Immature natural killer cell (primary cell): ENCODE results near the gene TDRD10. TPM values are rescaled to one million over a fixed set of nuclear protein-coding genes. Genes with fewer than 3 reads are reported as not detected.
"Not testable (repeated sequence)": the region's sequence is repeated elsewhere in the genome, so short reads cannot be mapped to it uniquely, and the experiment has no call there.

Experiments
- DNase-seq, 3 donors: peaks; one replicate each; pipeline ENCODE4 v3.0.0; 2022; ENCODE audit warnings: mixed read lengths in 1 of 3
- H3K27ac Mint-ChIP-seq, 6 donors: one replicate each; pipeline ENCODE4 v1.8.0; 2020; ENCODE audit warnings: mixed read lengths in 6 of 6, mild to moderate bottlenecking in 5 of 6, inconsistent platforms in 4 of 6, moderate library complexity in 3 of 6
- H3K27me3 Mint-ChIP-seq, 3 donors: one replicate each; pipeline ENCODE4 v1.8.0; 2020 to 2021; ENCODE audit warnings: low read depth in 3 of 3, mild to moderate bottlenecking in 3 of 3, mixed read lengths in 3 of 3, moderate library complexity in 3 of 3, inconsistent platforms in 1 of 3
- H3K36me3 Mint-ChIP-seq, 3 donors: one replicate each; pipeline ENCODE4 v1.8.0; 2020; ENCODE audit warnings: mixed read lengths in 3 of 3, inconsistent platforms in 2 of 3, mild to moderate bottlenecking in 2 of 3
- H3K4me1 Mint-ChIP-seq, 2 donors: one replicate each; pipeline ENCODE4 v1.8.0; 2020; ENCODE audit warnings: inconsistent platforms in 2 of 2, mild to moderate bottlenecking in 2 of 2, mixed read lengths in 2 of 2, moderate library complexity in 1 of 2
- H3K4me3 Mint-ChIP-seq, 5 donors: one replicate each; pipeline ENCODE4 v1.8.0; 2020; ENCODE audit warnings: mild to moderate bottlenecking in 5 of 5, mixed read lengths in 5 of 5, inconsistent platforms in 3 of 5, moderate library complexity in 3 of 5
- H3K9me3 Mint-ChIP-seq, 6 donors: one replicate each; pipeline ENCODE4 v1.8.0; 2020; ENCODE audit warnings: mild to moderate bottlenecking in 6 of 6, mixed read lengths in 6 of 6, inconsistent platforms in 4 of 6, moderate library complexity in 3 of 6
- polyA plus RNA-seq, 3 donors: library from polyadenylated mRNA; unstranded; fragments of 300-500 nt; fragmentation: Illumina TruSeq; gene quantifications; one replicate each; pipeline ENCODE4 v1.2.3, GENCODE V29; 2021

The TDRD10 gene
- polyA plus RNA-seq, 3 donors from 2014 or later, result not detected

DNA sequence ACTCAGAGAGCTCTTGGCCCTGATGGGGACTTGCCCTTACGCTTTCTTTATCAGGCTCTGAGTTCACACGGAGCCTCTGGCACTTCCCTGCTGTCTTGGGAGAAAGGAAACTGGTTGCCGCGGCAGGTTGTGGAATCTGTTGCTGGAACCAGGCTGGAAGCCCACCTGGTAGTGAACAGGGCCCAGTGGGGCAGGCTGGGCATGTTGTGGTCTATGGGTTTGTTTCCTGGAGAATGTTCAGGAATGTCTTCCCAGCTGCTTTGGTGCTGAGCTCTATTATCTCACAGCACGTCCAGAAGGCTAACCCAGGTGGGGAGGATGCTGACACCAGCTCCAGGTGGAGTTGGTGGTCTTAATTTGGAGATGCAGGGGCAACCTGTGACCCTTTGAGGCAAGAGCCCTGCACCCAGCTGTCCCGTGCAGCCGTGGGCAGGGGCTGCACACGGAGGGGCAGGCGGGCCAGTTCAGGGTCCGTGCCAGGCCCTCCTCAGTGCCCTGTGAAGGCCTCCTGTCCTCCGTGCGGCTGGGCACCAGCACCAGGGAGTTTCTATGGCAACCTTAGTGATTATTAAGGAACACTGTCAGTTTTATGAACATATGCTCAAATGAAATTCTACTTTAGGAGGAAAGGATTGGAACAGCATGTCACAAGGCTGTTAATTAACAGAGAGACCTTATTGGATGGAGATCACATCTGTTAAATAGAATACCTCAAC is 33.3 kb upstream of the TDRD10 start:
- no peaks in the 10 kb centered on the region for H3K36me3 Mint-ChIP-seq
- H3K4me1 Mint-ChIP-seq, result peaks cover 7 to 30% of the 10 kb centered on the region in 2 donors
- peaks cover 1 to 3% (median 3%) of the 10 kb centered on the region in 3 donors for H3K27me3 Mint-ChIP-seq
- DNase-seq, result no peak
- no peak overlapping the region for H3K4me3 Mint-ChIP-seq
- no peaks in the 10 kb centered on the region for H3K9me3 Mint-ChIP-seq
- no peak overlapping the region for H3K27ac Mint-ChIP-seq

DNA sequence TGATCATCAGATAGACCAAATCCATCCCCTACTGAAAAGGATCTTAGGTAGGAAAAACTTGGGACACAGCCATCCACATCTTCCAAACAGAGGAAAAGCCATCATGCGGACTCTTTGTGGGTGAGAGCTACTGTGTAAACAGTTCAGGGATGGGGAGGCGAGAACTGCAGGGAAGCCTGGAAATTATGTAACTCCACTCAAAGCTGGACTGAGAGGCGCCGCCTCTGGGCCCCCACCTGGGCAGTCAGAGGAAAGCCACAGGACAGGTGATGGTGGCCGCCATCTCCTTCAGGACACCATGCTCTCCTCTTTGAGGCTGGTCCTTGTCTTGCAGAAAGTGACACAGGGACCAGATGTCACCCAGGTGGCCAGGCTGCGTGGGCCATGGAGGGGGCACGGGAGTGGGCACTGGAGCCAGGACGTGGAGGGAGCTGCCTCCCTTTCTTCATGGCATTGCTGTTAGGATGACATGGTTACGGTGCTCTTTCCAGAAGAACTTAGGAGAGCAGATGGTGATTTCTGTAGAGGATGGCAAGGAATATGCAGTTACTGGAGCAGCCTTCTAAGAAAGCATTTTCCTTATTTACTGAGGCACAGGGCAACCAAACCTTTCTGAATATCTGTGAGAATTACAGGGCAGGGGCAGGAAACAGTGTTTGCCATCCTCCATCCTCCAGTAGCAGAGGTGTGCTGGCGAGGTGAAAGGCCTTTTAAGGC is 32.0 kb upstream of the TDRD10 start:
- H3K4me1 Mint-ChIP-seq, result peaks cover 4 to 20% of the 10 kb centered on the region in 2 donors
- no peak overlapping the region for H3K4me3 Mint-ChIP-seq
- H3K27ac Mint-ChIP-seq, result no peak overlapping the region

DNA sequence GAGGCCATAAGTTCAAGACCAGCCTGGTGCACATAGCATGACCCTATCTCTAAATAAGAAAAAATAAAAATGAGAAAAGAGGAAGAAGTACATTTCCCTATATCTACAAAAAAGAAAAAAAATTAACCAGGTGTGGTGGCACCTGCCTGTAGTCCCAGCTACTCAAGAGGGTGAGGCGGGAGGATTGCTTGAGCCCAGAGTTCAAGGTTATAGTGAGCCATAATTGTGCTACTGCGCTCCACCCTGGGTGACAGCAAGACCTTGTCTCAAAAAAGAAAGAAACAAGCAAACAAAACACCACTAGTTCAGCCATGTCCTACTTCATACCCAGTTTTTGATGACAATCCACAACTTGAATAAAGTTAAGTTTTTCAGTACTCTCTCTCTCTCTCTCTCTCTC is 30.7 kb upstream of the TDRD10 start:
- H3K36me3 Mint-ChIP-seq, result no peaks in the 10 kb centered on the region
- peaks cover 2 to 12% of the 10 kb centered on the region in 2 donors for H3K4me1 Mint-ChIP-seq
- H3K9me3 Mint-ChIP-seq, result no peaks in the 10 kb centered on the region
- peaks cover 0 to 3% (median 0%) of the 10 kb centered on the region in 3 donors for H3K27me3 Mint-ChIP-seq
- H3K4me3 Mint-ChIP-seq, result no peak overlapping the region
- no peak for DNase-seq
- H3K27ac Mint-ChIP-seq, result peak overlapping the region in 1 of 6 donors; percentile 40

More for the DNA sequence above, 32.0 kb upstream of the TDRD10 start:
- no peak for DNase-seq
- H3K9me3 Mint-ChIP-seq, result no peaks in the 10 kb centered on the region
- no peaks in the 10 kb centered on the region for H3K36me3 Mint-ChIP-seq
- H3K27me3 Mint-ChIP-seq, result peaks cover 1 to 3% (median 1%) of the 10 kb centered on the region in 3 donors

DNA sequence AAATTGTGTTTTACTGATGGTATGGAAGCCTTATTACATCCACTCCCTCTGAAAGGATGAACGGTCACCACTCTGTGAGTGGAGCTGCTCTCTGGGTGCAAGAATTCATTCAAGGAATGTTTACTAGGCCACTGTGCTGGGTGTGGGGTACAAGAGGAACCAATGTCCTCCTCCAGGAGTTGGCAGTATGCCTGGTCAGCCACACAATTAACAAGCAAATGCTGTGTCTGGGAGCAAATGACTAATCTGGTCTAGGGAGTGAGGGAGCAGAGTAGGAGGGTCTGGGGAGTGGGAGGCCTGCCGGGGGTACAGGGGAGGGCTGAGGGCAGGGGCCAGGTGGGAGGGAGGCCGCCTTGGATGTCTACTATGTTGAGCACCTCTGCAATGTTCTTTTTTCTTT is 27.2 kb upstream of the TDRD10 start:
- no peak for DNase-seq
- H3K4me3 Mint-ChIP-seq, result no peak overlapping the region
- H3K27ac Mint-ChIP-seq, result no peak overlapping the region
- H3K9me3 Mint-ChIP-seq, result no peaks in the 10 kb centered on the region
- no peaks in the 10 kb centered on the region for H3K36me3 Mint-ChIP-seq
- peaks cover 0 to 4% (median 2%) of the 10 kb centered on the region in 3 donors for H3K27me3 Mint-ChIP-seq
- no peaks in the 10 kb centered on the region for H3K4me1 Mint-ChIP-seq

DNA sequence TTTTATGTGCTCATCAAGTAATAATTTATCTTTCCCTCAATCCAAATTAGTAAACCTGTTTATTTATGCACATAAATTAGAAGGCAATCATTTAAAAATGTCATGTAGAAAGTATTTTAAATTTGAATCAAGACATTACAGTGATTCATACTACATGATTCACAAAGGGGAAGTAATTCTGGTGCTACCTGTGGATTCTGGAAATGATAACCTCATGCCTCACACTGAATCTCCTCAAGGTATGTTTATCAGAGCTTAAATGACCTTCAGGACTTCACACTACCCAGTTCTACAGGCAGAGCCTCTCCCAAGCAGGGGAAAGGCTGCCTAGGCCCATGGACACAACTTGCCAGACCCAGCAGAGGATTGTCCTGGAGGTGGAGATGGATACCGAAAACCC is 25.2 kb upstream of the TDRD10 start:
- Mint-ChIP-seq H3K4me1 (no peaks in the 10 kb centered on the region), H3K27ac (no peak overlapping the region)

DNA sequence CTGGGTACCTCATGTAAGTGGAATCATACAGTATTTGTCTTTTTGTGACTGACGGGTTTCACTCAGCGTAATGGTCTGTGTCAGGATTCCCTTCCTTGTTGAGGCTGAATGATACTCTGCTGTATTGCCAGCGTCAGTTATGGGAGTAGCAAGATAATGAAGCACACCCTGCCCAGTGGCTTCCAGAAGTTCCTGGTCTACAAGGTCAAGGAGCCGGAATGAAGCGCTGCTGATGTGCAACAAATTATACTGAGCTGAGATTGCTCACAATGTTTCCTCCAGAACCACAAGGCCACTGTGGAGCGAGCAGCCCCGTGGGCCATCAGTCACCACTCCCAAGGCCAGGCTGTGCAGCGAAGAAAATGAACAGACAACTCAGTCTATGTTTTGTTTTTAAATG is 24.0 kb upstream of the TDRD10 start:
- Mint-ChIP-seq H3K27ac (no peak overlapping the region), H3K9me3 (no peaks in the 10 kb centered on the region), H3K27me3 (peaks cover 0 to 4% (median 4%) of the 10 kb centered on the region in 3 donors), H3K4me1 (no peaks in the 10 kb centered on the region), H3K4me3 (no peak overlapping the region), H3K36me3 (no peaks in the 10 kb centered on the region)
- DNase-seq, result no peak

More for the DNA sequence above, 25.2 kb upstream of the TDRD10 start:
- Mint-ChIP-seq H3K27me3 (peaks cover 0 to 4% (median 4%) of the 10 kb centered on the region in 3 donors), H3K36me3 (no peaks in the 10 kb centered on the region), H3K4me3 (no peak overlapping the region), H3K9me3 (no peaks in the 10 kb centered on the region)
- no peak for DNase-seq

DNA sequence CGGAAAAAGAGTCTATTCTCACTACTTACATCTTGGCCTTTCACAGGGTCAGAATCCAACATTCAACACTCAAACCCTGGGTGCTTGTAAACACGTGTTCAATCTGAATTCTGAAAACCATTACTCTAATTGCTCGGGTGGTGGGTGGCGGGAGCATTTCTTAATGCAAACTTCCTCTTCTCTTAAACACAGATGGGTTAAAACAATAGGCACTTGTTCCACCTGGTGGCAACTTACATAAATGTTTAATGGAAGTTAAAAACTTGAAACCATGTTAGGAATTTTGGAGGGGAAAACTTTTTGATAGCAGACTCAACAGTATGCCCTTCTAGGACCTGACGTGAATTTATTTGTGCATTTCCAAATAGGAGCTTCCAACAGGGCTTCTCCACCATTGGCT is 23.4 kb upstream of the TDRD10 start:
- Mint-ChIP-seq H3K27me3 (peaks cover 0 to 4% (median 3%) of the 10 kb centered on the region in 3 donors), H3K4me3 (no peak overlapping the region), H3K4me1 (no peaks in the 10 kb centered on the region), H3K36me3 (no peaks in the 10 kb centered on the region), H3K27ac (no peak overlapping the region), H3K9me3 (no peaks in the 10 kb centered on the region)
- DNase-seq, result no peak

DNA sequence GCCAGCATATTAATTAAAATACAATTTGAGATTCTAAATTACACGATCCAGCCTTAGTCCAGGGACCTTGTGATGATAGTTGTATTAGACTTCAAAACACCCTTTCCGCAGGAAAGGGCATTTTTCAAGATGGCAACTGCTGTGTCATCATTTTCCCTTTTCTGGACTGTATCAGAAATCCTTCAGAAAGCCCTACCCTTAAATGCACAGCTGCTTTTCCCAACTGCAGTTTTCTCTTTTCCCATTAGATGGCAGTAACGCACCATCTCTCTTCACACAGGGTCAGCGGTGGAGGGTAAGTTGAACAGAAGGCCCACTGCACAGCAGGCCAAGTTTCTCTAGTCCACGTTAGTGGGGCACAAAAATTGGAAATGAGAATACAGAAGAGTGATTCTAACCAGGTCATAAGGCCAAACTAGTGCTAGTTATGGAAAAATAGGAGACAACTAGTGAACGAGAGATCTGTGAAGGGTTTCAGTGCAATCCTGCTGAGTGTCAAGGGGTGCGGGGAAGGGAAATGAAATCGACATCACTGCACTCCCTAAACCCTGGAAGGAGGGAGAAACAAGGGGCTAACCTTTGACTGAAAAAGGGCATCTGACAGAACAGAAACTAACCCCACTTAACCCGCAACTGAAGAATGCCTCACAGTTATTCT is 22.1 kb upstream of the TDRD10 start:
- Mint-ChIP-seq H3K4me1 (no peaks in the 10 kb centered on the region), H3K27me3 (peaks cover 0 to 4% (median 3%) of the 10 kb centered on the region in 3 donors), H3K4me3 (no peak overlapping the region), H3K9me3 (no peaks in the 10 kb centered on the region), H3K36me3 (no peaks in the 10 kb centered on the region), H3K27ac (peak overlapping the region in 1 of 6 donors; percentile 69)
- peak; percentile 68 to 73 (median 70) for DNase-seq

DNA sequence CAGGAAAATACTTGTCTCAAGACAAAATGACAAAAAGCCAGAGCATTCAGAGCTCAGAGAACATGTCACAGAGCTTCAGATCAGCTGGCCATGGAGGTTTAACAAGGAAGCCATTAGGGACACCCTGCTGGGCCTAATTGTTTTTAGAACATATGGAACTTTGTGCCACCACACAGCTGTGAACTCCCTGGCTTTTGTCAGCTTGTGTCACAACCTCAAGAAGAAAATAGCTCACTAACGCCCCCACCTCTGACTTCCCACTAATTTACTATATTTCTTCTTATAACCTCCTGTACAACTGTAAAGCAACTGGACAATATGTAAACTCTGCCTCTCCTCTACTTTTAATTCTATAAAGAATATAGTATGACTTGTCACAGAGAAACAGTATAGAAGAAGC is 21.0 kb upstream of the TDRD10 start:
- H3K9me3 Mint-ChIP-seq, result no peaks in the 10 kb centered on the region
- no peak overlapping the region for H3K4me3 Mint-ChIP-seq
- DNase-seq, result no peak
- H3K4me1 Mint-ChIP-seq, result no peaks in the 10 kb centered on the region
- H3K27ac Mint-ChIP-seq, result no peak overlapping the region
- H3K36me3 Mint-ChIP-seq, result no peaks in the 10 kb centered on the region
- H3K27me3 Mint-ChIP-seq, result peaks cover 0 to 4% (median 3%) of the 10 kb centered on the region in 3 donors

DNA sequence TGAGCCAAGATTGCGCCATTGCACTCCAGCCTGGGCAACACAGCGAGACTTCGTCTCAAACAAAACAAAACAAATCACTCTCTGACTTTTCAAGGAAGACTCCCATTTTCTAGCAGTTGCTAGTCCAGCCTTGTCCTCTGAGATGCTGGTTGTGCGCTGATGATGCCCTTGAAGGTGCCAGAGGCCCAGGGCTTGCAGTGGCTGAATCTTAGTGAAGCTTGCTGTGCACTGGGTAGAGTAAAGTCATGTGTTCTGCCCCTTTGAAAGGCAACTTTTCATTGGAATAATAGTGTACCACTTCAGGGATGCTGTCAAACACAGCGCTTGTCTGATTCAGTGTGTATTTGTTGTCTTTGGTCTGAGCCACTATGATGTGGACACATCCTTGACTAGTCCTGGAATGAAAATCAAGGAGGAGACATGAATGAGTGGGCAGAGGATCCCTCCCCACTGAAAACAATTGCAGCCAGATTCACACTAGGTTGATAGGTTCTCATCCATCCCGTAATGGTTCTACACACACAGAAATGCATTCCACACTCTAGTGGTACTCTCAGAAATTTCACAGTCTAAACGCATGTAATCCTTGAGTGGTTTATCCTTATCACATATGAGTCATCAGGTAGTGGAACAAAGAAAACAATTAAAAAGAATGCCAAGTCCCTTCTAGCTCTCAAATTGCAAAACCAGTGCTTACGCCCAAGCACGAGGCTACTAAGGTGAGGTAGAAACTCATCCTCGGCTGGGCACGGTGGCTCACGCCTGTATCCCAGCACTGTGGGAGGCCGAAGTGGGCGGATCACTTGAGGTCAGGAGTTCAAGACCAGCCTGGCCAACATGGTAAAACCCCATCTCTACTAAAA is 17.8 kb upstream of the TDRD10 start:
- no peak overlapping the region for H3K4me3 Mint-ChIP-seq
- no peaks in the 10 kb centered on the region for H3K9me3 Mint-ChIP-seq
- H3K4me1 Mint-ChIP-seq, result no peaks in the 10 kb centered on the region
- H3K36me3 Mint-ChIP-seq, result no peaks in the 10 kb centered on the region
- H3K27me3 Mint-ChIP-seq, result peaks cover 0 to 4% (median 1%) of the 10 kb centered on the region in 3 donors
- DNase-seq, result no peak
- H3K27ac Mint-ChIP-seq, result no peak overlapping the region

DNA sequence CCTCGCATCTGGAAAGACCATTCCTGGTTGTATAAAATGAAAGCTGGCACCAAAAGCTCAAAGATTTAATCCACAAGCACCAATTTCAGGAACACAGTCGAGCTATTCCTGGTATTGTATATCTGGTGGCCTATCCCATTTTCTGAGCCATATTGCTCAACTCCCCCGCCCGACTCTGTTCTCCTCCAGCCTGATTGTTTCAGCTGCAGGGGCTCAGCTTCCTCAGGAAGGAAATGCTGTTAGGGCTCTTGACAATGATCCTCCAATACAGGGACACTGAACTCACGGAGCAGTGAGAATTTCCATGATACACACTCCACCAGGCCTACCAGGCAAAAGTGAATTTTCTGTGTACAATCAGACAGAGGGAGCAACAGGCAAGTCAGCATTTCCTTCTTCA is 16.9 kb upstream of the TDRD10 start:
- DNase-seq, result no peak
- Mint-ChIP-seq H3K9me3 (no peaks in the 10 kb centered on the region), H3K4me1 (no peaks in the 10 kb centered on the region), H3K27me3 (peaks cover 0 to 1% (median 0%) of the 10 kb centered on the region in 3 donors), H3K36me3 (no peaks in the 10 kb centered on the region), H3K4me3 (no peak overlapping the region), H3K27ac (no peak overlapping the region)

DNA sequence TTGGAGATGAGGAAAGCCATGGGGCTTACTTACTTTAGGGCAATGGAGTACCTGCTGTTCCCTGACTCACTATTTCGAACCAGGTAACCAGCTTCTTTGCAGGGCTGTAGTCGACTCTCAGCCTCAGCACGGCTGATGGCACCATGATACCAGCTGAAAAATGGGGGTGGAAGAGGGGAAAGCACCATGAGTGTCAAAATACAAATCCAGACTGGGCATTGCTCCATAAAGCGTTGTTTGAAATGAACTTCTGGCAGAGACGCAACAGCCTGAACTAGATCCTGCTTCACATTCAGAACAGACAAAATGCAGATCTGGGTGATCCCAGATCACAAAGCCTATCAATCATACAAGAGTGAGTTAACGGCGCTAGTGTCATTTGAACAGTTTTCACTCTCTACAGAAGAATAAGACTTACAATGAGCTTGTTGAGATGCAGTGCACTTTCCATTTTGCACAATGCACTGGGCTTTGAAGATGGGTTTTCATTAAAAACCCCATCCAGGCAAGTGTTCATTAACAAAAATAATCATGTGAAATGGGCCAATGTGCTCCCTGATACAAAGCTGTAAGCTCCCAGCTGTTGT is 16.0 kb upstream of the TDRD10 start:
- Mint-ChIP-seq H3K27ac (no peak overlapping the region), H3K36me3 (no peaks in the 10 kb centered on the region), H3K27me3 (peaks cover 0 to 2% (median 1%) of the 10 kb centered on the region in 3 donors), H3K4me3 (no peak overlapping the region), H3K9me3 (no peaks in the 10 kb centered on the region), H3K4me1 (peaks cover 0 to 1% of the 10 kb centered on the region in 2 donors)
- no peak for DNase-seq

DNA sequence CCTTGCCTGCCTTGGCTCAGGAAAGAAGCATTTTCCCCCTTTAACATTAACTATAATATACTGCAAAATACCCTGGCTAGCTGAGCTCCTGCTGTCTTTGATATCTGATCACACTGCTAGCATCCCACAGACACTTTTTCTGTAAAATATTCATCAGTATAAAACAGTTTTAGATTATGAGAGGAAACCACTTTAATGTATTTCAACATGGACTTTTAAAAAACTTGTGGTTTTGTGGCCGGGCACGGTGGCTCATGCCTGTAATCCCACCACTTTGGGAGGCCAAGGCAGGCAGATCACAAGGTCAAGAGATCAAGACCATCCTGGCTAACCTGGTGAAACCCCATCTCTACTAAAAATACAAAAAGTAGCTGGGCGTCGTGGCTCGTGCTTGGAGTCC is 15.3 kb upstream of the TDRD10 start:
- not testable (repeated sequence) for DNase-seq, H3K36me3 Mint-ChIP-seq, H3K4me1 Mint-ChIP-seq, H3K9me3 Mint-ChIP-seq, H3K4me3 Mint-ChIP-seq, H3K27me3 Mint-ChIP-seq
- peak overlapping the region in 3 of 6 donors; percentile 14 to 63 (median 16) for H3K27ac Mint-ChIP-seq
